Subcutaneous adipose tissue (tissue), 4 donors: ENCODE results near the gene SRD5A1. TPM values are rescaled to one million over a fixed set of nuclear protein-coding genes. Genes with fewer than 3 reads are reported as not detected.

Source experiments
- CTCF ChIP-seq: fragments of 450-650 bp; IDR thresholded peaks from one replicate; pipeline ENCODE4 v1.5.1; 2016; ENCODE audit warnings: low read depth, mild to moderate bottlenecking, control low read depth, antibody characterized with exemption, moderate library complexity
- total RNA-seq, 4 donors: library from RNA; depleted of rRNA; stranded (reverse); fragments of >200 nt; gene quantifications; one replicate each; pipeline ENCODE4 v1.1.0, GENCODE V29; 2016

The SRD5A1 gene
- total RNA-seq, 4 donors from 2014 or later: 1.8 to 4.9 (median 3.5) TPM

- no peak for TF ChIP-seq CTCF
Measured at GRCh38 chr5:6675784-6676491, 42.7 kb downstream of the SRD5A1 start.

- no peak for TF ChIP-seq CTCF
Measured at GRCh38 chr5:6676702-6677101, 43.5 kb downstream of the SRD5A1 start.

GRCh38 chr5:6678385-6678784 is 45.1 kb downstream of the SRD5A1 start:
- no peak for TF ChIP-seq CTCF

GRCh38 chr5:6680922-6681321 is 47.7 kb downstream of the SRD5A1 start:
- TF ChIP-seq CTCF: no peak

GRCh38 chr5:6681682-6682081 is 48.4 kb downstream of the SRD5A1 start:
- no peak for TF ChIP-seq CTCF

GRCh38 chr5:6682239-6682638 is 49.0 kb downstream of the SRD5A1 start:
- TF ChIP-seq CTCF: no peak

- TF ChIP-seq CTCF: no peak
Measured at GRCh38 chr5:6683241-6683640, 50.0 kb downstream of the SRD5A1 start.
